Mucosa of stomach (tissue), 1 donor: ENCODE data around the gene TANK.
"Not testable (repeated sequence)": the region's sequence is repeated elsewhere in the genome, so short reads cannot be mapped to it uniquely, and the experiment has no call there.

Experiments
- H3K27me3 ChIP-seq: one replicate; pipeline ENCODE4 v1.7.0; 2013; ENCODE audit warnings: mild to moderate bottlenecking, low read length; ENCODE audit not compliant: control insufficient read depth, insufficient read depth
- H3K36me3 ChIP-seq: one replicate; pipeline ENCODE4 v1.7.0; 2013; ENCODE audit warnings: low read length; ENCODE audit not compliant: control insufficient read depth, insufficient read depth
- H3K4me1 ChIP-seq: one replicate; pipeline ENCODE4 v1.7.0; 2013; ENCODE audit warnings: mild to moderate bottlenecking, low read length; ENCODE audit not compliant: control insufficient read depth, insufficient read depth
- H3K4me3 ChIP-seq: one replicate; pipeline ENCODE4 v1.7.0; 2013; ENCODE audit warnings: low read length
- H3K9ac ChIP-seq: one replicate; pipeline ENCODE4 v1.7.0; 2013; ENCODE audit warnings: mild to moderate bottlenecking, low read length, moderate library complexity
- H3K9me3 ChIP-seq: one replicate; pipeline ENCODE4 v1.7.0; 2013; ENCODE audit warnings: mild to moderate bottlenecking, low read length, moderate library complexity; ENCODE audit not compliant: control insufficient read depth
- donor health status: Pancreatic carcinoma.

TANK gene

DNA sequence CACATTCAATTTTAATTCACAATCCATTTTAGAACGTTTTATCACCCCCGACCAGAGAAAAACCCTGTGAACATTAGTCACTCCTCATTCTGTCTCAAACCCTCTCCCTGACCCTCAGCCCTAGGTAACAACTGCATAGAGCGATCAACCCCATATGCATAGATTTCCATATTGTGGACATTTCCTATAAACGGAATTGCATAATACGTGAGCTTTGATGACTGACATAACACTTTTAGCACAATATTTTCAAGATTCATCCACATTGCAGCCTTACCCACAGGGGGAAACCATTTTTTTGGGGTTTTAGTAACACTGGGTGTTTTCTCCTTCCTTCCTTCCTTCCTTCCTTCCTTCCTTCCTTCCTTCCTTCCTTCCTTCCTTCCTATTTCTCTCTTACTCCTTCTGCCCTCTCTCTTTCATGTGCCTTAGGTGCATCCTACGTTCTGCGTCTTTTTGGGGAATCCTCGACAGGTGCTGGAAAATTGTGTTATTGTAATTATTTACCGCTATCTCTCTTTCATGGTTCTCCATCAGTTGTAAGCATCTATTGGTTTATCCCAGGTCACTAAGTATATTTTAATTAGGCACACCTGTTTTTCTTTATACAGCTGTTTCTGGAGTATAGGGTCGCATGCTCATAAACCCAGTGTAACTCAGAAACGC lies 118.5 kb downstream of the TANK start:
- H3K9ac ChIP-seq, H3K4me1 ChIP-seq, H3K4me3 ChIP-seq, H3K27me3 ChIP-seq, H3K36me3 ChIP-seq, H3K9me3 ChIP-seq: not testable (repeated sequence)

DNA sequence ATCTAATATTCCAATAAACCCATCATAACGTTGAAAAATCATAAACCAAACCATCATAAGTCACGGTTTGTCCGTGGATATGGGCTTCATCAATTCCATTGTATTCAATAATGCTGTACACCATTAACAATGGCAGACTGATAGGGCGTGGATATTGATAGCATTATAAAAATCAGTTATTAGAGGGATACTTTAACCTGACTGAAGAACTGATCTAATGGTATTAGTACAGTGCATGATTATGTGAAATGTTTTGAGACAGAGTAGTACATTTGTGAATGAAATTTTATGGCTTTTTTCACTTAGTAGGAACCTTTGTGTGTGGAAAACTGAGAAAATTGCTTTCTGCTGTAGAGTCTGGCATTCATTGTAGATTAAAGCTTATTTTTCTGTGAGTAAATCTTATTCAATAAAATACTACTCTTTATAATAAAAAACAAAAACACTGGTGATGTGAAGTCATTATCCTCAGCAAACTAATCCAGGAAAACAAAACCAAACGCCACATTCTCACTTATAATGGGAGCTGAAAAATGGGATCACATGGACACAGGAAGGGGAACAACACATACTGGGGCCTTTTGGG lies 119.1 kb downstream of the TANK start:
- H3K27me3 ChIP-seq, H3K36me3 ChIP-seq, H3K4me3 ChIP-seq, H3K9ac ChIP-seq, H3K4me1 ChIP-seq, H3K9me3 ChIP-seq: not testable (repeated sequence)

DNA sequence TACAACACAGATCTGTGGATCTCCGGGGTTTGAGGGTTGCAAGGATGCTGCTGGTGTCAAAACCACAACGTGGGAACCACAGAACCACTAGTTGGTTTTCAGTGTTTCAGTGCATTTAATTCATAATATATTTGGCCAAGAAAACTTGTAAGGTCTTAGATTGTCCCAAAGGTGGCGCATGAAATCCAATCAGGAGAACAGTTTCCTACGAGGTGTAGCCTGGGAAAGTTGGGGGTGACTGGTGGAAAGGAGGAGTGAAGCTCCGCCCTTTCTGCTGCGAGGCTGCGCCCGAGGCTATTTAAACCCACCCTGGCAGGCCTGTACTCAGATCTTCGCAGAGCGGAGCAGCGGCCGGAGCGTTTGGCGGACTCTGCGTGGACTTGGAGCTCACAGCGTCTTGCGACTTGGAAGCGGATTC lies 120.7 kb downstream of the TANK start:
- H3K36me3 ChIP-seq, H3K4me1 ChIP-seq, H3K9ac ChIP-seq, H3K9me3 ChIP-seq, H3K27me3 ChIP-seq, H3K4me3 ChIP-seq: not testable (repeated sequence)

DNA sequence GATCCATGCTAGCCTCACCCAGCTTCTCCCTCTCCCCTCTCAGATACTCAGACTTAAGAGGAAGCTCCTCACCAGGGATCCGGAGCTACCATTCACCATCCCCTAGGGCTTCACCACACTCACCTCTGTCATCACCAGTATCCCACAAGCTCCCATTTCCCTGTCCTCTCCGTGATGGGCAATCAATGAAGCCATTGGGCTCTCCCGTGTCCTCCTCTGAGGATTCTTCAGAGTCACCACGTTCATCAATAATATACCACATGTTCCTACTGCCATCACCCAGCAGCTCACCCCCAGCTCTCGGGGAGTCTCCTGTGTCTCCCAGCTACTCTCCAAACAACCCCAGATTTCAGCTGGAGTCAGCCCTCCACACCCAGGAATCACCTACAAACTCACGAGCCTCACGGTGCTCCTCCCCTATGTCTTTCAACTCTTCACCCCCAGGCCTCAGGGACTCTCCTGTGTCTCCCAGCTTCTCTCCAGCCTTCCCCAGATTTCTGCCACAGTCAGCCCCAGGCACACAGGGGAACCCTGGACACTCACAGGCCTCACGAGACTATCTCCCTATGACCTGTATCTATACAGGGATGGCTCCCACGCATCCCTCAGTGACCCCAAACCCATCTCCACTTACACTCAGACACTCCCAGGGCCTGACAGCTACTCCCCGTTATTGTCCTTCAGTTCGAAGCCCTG lies 121.5 kb downstream of the TANK start:
- H3K27me3 ChIP-seq, H3K9ac ChIP-seq, H3K4me3 ChIP-seq, H3K4me1 ChIP-seq, H3K36me3 ChIP-seq, H3K9me3 ChIP-seq: not testable (repeated sequence)

DNA sequence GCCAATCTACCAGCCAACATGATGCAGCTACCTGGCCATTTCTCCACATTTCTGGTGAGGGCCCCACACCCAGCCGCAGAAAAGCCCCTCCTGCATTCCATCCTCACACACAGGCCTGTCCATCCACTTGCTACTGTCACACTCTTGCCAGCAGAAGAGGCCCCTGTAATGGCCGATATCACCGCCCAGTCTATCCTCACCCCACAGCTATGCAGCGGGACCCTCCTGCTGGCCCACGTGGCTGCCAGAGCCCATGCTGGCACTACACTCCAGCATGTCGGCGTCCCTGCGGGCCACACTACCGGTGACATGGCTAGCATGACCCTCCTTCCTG lies 122.0 kb downstream of the TANK start:
- not testable (repeated sequence) for H3K36me3 ChIP-seq, H3K9ac ChIP-seq, H3K9me3 ChIP-seq, H3K4me3 ChIP-seq, H3K27me3 ChIP-seq, H3K4me1 ChIP-seq

DNA sequence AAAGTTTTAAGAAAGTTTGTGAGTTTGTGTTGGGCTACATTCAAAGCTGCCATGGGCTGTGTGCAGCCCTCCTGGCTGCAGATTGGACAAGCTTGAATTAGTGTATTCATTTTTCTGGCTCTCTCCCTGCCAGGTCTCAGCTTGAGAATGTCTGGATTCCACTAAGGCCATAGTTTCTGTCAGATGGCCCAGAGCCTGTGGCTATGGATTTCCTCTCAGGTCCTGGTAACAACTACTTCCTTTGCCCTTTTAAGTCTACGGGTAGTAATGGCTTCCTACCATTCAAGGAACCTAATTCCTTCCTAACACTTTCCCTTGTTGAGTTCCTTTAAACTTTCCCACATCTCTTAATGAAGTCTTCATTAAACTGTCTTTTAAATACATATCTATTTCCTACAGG lies 123.7 kb downstream of the TANK start:
- H3K36me3 ChIP-seq, result no peaks in the 10 kb centered on the region
- H3K27me3 ChIP-seq, result no peaks in the 10 kb centered on the region
- no peak overlapping the region for H3K4me3 ChIP-seq
- no peaks in the 10 kb centered on the region for H3K9me3 ChIP-seq
- H3K9ac ChIP-seq, result no peak overlapping the region
- no peaks in the 10 kb centered on the region for H3K4me1 ChIP-seq
